Psoas muscle (tissue), 8 donors: ENCODE measurements around the gene CCDC40. TPM values are rescaled to one million over a fixed set of nuclear protein-coding genes. Genes with fewer than 3 reads are reported as not detected.
A peak's percentile ranks its signal among the peaks of the same experiment; 100 is the strongest.

Experiments used
- ATAC-seq, 4 donors: fragments of 200-7000 bp; cut with Tn5 transposase; one replicate each; pipeline ENCODE4 v1.9.1; 2020; ENCODE audit warnings: moderate library complexity in 3 of 4, mild to moderate bottlenecking in 2 of 4
- DNase-seq, 2 donors: peaks; one replicate each; pipeline ENCODE4 v3.0.0-alpha.2; 2020
- H3K27ac ChIP-seq: fragments of 200-600 bp; one replicate; pipeline ENCODE4 v1.8.0; 2022
- H3K27me3 ChIP-seq, 3 donors: fragments of 200-600 bp in 1 of 3; one replicate each; pipeline versions ENCODE4 v1.6.1 to v1.8.0; 2013 to 2022; ENCODE audit warnings: low read length in 2 of 3, mild to moderate bottlenecking in 2 of 3, moderate library complexity in 1 of 3; ENCODE audit not compliant: insufficient read depth in 3 of 3
- H3K36me3 ChIP-seq, 2 donors: fragments of 200-600 bp in 1 of 2; one replicate each; pipeline versions ENCODE4 v1.6.1 to v1.8.0; 2013 to 2022; ENCODE audit warnings: low read depth in 1 of 2, mild to moderate bottlenecking in 1 of 2, moderate library complexity in 1 of 2; ENCODE audit not compliant: insufficient read depth in 1 of 2
- H3K4me1 ChIP-seq: fragments of 200-600 bp; one replicate; pipeline ENCODE4 v1.8.0; 2022
- H3K4me3 ChIP-seq: fragments of 200-600 bp; one replicate; pipeline ENCODE4 v1.8.0; 2022; ENCODE audit warnings: mild to moderate bottlenecking
- H3K9me3 ChIP-seq: fragments of 200-600 bp; one replicate; pipeline ENCODE4 v1.8.0; 2022
- WGBS, 3 donors: extraction: QIAGEN DNeasy Blood & Tissue Kit; methylation state at CpG; one replicate each; pipeline versions ENCODE4 v1.1.6 to v1.1.7; 2013; 5-methylcytosine and 5-hydroxymethylcytosine counted together
- intact Hi-C, 2 donors: fragments of 100-400 bp; cut with DNase I; formaldehyde crosslinking; loops; one replicate each; pipeline versions ENCODE4 v1.11.0 to v1.14.2; 2022
- polyA plus RNA-seq, 3 donors: library from polyadenylated mRNA; stranded (reverse); fragments of 200-250 nt; gene quantifications; one replicate each; pipeline ENCODE4 v1.2.3, GENCODE V29; 2013
- total RNA-seq, 4 donors: library from RNA; stranded (reverse); fragmentation: NEBNext Ultra II Directional in 2 of 4; extraction: Animal tissue kit (Norgen Biotek cat#: 25700) in 2 of 4; gene quantifications; one replicate each; pipeline versions ENCODE4 v1.2.1 to v1.2.4, GENCODE V29; 2021 to 2023
- TF ChIP-seq, protein P1 (sequence below): fragments of 200-600 bp; IDR thresholded peaks from one replicate; pipeline ENCODE4 v1.8.0; 2022; ENCODE audit warnings: antibody characterized with exemption
- donor health status: healthy with polysubstance abuse.
- donor health status: DM: no; HTN: no; CAD: no; lungs with moderate emphysema.
- donor health status: Bipolar disorder and iron deficiency.
- donor health status: healthy.
- donor health status: DM: yes; HTN: yes; CAD: no.
- donor health status: DM: no; HTN: no; CAD: no.
- donor health status: DM: no; HTN: no; CAD: no.
- donor health status: DM: yes; HTN: yes; CAD: no.

CCDC40 gene
- total and polyA plus RNA-seq, 7 donors, result 0.51 to 1.9 (median 1.4) TPM

DNA sequence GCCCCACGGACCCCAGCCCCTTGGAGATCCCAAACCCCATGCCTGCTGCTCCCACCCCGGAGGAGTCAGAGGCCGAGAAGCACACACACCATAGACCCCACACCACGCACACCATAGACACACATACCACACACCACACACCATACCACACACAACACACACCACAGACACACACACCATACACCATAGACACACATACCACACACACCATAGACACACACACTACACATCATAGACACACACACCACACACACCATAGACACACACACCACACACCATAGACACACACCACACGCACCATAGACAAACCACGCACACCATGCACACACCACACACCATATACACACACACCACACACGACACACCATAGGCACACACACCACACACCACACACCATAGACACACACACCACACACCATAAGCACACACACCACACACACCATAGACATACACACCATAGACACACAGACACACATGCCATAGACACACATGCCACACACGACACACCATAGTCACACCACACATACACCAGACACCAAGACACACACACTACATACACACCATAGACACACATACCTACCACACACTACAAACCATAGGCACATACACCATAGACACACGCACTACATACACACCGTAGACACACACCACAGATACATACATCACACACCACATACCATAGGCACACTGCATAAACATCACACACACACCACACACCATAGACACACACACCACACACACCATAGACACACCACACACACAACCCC lies 12.1 kb upstream of the CCDC40 start:
- WGBS, 3 donors, result 35 to 42% (median 36%) methylated on average over 9 to 10 of the region's 10 CpGs
- H3K4me3 ChIP-seq, result peak overlapping the region; percentile 51

DNA sequence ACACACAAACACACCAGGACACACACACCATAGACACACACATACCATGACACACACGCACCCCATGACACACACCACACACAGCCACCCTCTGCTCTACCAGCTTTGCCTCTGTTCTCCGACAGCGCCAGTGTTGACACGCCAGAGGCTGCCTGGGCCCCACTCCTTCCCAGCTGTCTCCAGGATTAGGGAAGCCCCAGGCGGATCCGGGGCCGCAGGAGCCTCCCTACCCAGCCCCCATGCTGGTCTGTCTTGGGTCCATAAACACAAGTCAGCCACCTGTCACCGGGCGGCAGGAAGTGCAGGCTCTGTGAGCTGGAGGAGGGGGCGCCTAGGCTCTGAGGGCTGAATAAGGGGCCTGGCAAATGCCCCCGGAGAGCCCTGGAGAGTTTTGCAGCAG lies 11.3 kb upstream of the CCDC40 start:
- Histone ChIP-seq H3K36me3 (no peaks in the 10 kb centered on the region), H3K4me3 (no peak overlapping the region), H3K4me1 (peaks cover 6% of the 10 kb centered on the region), H3K27ac (no peak overlapping the region), H3K27me3 (peaks cover 0 to 27% (median 2%) of the 10 kb centered on the region in 3 donors), H3K9me3 (no peaks in the 10 kb centered on the region)
- intact Hi-C loops, result no loop called here
- 30 to 38% (median 30%) methylated on average over 11 of the region's 11 CpGs for WGBS, 3 donors
- no peak for DNase-seq
- ATAC-seq, result peak; percentile 11 to 63 (median 39)
- TF ChIP-seq, protein P1, sequence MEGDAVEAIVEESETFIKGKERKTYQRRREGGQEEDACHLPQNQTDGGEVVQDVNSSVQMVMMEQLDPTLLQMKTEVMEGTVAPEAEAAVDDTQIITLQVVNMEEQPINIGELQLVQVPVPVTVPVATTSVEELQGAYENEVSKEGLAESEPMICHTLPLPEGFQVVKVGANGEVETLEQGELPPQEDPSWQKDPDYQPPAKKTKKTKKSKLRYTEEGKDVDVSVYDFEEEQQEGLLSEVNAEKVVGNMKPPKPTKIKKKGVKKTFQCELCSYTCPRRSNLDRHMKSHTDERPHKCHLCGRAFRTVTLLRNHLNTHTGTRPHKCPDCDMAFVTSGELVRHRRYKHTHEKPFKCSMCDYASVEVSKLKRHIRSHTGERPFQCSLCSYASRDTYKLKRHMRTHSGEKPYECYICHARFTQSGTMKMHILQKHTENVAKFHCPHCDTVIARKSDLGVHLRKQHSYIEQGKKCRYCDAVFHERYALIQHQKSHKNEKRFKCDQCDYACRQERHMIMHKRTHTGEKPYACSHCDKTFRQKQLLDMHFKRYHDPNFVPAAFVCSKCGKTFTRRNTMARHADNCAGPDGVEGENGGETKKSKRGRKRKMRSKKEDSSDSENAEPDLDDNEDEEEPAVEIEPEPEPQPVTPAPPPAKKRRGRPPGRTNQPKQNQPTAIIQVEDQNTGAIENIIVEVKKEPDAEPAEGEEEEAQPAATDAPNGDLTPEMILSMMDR, result no peak

More for the DNA sequence above, 12.1 kb upstream of the CCDC40 start:
- Histone ChIP-seq H3K4me1 (peaks cover 2% of the 10 kb centered on the region), H3K36me3 (no peaks in the 10 kb centered on the region), H3K9me3 (no peaks in the 10 kb centered on the region), H3K27ac (no peak overlapping the region), H3K27me3 (peaks cover 0 to 20% (median 2%) of the 10 kb centered on the region in 3 donors)
- DNase-seq, result no peak
- TF ChIP-seq, protein P1, result no peak
- ATAC-seq, result peak in 3 of 4 donors; percentile 13 to 20 (median 16)
- intact Hi-C loops, result no loop called here

DNA sequence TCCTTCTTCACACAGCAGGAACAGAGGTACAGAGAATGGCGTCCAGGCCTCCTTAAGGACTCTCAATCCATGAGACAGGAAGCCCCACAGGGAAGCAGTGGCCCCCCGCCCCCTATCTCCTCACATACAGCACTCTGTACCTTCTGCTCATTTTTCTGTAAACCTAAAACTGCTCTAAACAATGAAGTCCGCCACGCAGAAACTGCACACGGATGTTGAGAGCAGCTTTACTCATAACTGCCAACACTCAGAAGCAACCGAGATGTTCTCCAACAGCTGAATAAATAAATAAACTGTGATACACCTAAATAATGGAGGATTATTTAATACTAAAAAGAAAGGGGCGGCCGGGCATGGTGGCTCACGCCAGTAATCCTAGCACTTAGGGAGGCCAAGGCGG lies 10.6 kb upstream of the CCDC40 start:
- no peak for ATAC-seq
- TF ChIP-seq, protein P1, result no peak
- no peak for DNase-seq
- no peaks in the 10 kb centered on the region for H3K9me3 ChIP-seq
- H3K27me3 ChIP-seq, result peaks cover 0 to 31% (median 2%) of the 10 kb centered on the region in 3 donors
- WGBS, 3 donors, result 60 to 78% (median 62%) methylated on average over 10 of the region's 10 CpGs
- H3K36me3 ChIP-seq, result no peaks in the 10 kb centered on the region
- intact Hi-C loops, result no loop called here
- H3K27ac ChIP-seq, result no peak overlapping the region
- H3K4me1 ChIP-seq, result peaks cover 6% of the 10 kb centered on the region
- H3K4me3 ChIP-seq, result no peak overlapping the region

DNA sequence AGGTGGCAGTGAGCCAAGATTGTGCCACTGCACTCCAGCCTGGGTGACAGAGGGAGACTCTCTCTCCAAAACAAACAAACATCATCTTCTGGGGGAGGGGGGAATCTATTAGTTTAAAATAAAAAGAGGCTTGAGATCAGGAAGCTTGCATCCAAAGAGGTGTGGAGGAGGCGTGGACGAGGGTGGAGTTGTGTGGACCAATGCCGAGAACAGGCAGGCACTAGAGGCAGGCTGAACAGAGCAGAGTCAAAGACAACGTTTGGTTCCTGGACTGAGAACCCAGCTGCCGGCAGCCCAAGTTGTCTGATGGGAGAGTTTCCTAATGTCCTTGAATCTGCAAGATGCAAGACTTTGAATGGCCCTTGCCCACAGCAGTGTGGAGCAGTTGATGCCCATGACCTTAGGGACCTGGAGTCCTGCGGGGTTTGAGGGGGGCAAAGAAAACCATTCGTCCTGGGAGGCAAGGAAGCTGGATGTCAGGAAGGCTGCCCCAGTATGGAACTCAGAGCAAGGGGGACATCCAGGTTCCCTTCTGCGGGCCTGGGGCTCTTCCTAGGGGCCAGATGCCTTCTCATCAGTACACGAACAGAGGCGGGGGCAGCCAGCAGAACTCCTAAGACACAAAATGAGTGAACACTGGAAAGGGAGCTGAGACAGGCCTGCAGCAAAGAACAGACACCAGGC lies 9.9 kb upstream of the CCDC40 start:
- Histone ChIP-seq H3K27me3 (peaks cover 0 to 36% (median 2%) of the 10 kb centered on the region in 3 donors), H3K4me3 (no peak overlapping the region), H3K36me3 (no peaks in the 10 kb centered on the region), H3K4me1 (peaks cover 6% of the 10 kb centered on the region), H3K9me3 (no peaks in the 10 kb centered on the region), H3K27ac (no peak overlapping the region)
- intact Hi-C loops, result no loop called here
- WGBS, 3 donors, result 63 to 70% (median 70%) methylated on average over 10 of the region's 10 CpGs
- peak in 1 of 2 donors; percentile 72 for DNase-seq
- TF ChIP-seq, protein P1, result no peak
- no peak for ATAC-seq
